Tibial nerve (tissue), 3 donors: ENCODE results near the gene MBP.

Experiments
- POLR2A ChIP-seq, 2 donors: fragments of 450-650 bp; IDR thresholded peaks; one replicate each; pipeline ENCODE4 v1.6.1; 2017; ENCODE audit warnings: antibody characterized with exemption in 2 of 2, mild to moderate bottlenecking in 2 of 2, moderate library complexity in 2 of 2
- TF ChIP-seq, protein P1 (sequence below), 5 experiments: fragments of 200-600 bp in 3 of 5; fragments of 450-650 bp in 2 of 5; sonication (generic) in 3 of 5; IDR thresholded peaks; one replicate each; pipeline ENCODE4 v1.5.1; 2016 to 2019; ENCODE audit warnings: antibody characterized with exemption in 5 of 5, mild to moderate bottlenecking in 3 of 5, moderate library complexity in 2 of 5

- TF ChIP-seq, protein P1, sequence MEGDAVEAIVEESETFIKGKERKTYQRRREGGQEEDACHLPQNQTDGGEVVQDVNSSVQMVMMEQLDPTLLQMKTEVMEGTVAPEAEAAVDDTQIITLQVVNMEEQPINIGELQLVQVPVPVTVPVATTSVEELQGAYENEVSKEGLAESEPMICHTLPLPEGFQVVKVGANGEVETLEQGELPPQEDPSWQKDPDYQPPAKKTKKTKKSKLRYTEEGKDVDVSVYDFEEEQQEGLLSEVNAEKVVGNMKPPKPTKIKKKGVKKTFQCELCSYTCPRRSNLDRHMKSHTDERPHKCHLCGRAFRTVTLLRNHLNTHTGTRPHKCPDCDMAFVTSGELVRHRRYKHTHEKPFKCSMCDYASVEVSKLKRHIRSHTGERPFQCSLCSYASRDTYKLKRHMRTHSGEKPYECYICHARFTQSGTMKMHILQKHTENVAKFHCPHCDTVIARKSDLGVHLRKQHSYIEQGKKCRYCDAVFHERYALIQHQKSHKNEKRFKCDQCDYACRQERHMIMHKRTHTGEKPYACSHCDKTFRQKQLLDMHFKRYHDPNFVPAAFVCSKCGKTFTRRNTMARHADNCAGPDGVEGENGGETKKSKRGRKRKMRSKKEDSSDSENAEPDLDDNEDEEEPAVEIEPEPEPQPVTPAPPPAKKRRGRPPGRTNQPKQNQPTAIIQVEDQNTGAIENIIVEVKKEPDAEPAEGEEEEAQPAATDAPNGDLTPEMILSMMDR (IDR thresholded peaks at IDR 0.05) = no peak
- TF ChIP-seq POLR2A (IDR thresholded peaks at IDR 0.05) = no peak
Observed at GRCh38 chr18:77116201-77117080, 16.1 kb downstream of the MBP start.
